Activated CD8-positive, alpha-beta memory T cell treated with anti-CD3 and anti-CD28 coated beads, Interleukin-2, amount 50 U/mL, for 48 hours (primary cell): ENCODE results near the gene TM4SF4.
"Not testable (repeated sequence)": the region's sequence is repeated elsewhere in the genome, so short reads cannot be mapped to it uniquely, and the experiment has no call there.

Experiments used
- DNase-seq: peaks from one replicate; pipeline ENCODE4 v3.0.0-alpha.2; 2020

The TM4SF4 gene

GRCh38 chr3:149474250-149474817 is at the start of gene TM4SF4:
TM4SF4 (plus strand) TSS chr3:149474697; CDS start chr3:149474878, 181 bp downstream.
- no peak for DNase-seq

- DNase-seq = no peak
Measured at GRCh38 chr3:149424918-149425317, 49.6 kb upstream of the TM4SF4 start.

GRCh38 chr3:149426325-149426724 is 48.2 kb upstream of the TM4SF4 start:
- DNase-seq = no peak

- DNase-seq = no peak
Measured at GRCh38 chr3:149428087-149428486, 46.4 kb upstream of the TM4SF4 start.

- no peak for DNase-seq
Measured at GRCh38 chr3:149430216-149430615, 44.3 kb upstream of the TM4SF4 start.

GRCh38 chr3:149432149-149432548 is 42.3 kb upstream of the TM4SF4 start:
- no peak for DNase-seq

- DNase-seq = no peak
Measured at GRCh38 chr3:149435996-149436885, 38.3 kb upstream of the TM4SF4 start.

- no peak for DNase-seq
Measured at GRCh38 chr3:149437286-149437685, 37.2 kb upstream of the TM4SF4 start.

GRCh38 chr3:149437710-149438109 is 36.8 kb upstream of the TM4SF4 start:
- no peak for DNase-seq

- DNase-seq = no peak
Measured at GRCh38 chr3:149438981-149439380, 35.5 kb upstream of the TM4SF4 start.

- no peak for DNase-seq
Measured at GRCh38 chr3:149441642-149442041, 32.9 kb upstream of the TM4SF4 start.

- DNase-seq = no peak
Measured at GRCh38 chr3:149442043-149442442, 32.5 kb upstream of the TM4SF4 start.

GRCh38 chr3:149442851-149443544 is 31.5 kb upstream of the TM4SF4 start:
- no peak for DNase-seq

- DNase-seq = no peak
Measured at GRCh38 chr3:149443545-149443912, 31.0 kb upstream of the TM4SF4 start.

- DNase-seq = not testable (repeated sequence)
Measured at GRCh38 chr3:149444867-149445266, 29.6 kb upstream of the TM4SF4 start.

GRCh38 chr3:149448331-149448831 is 26.1 kb upstream of the TM4SF4 start:
- DNase-seq = no peak

- DNase-seq = no peak
Measured at GRCh38 chr3:149449182-149449581, 25.3 kb upstream of the TM4SF4 start.

GRCh38 chr3:149449799-149450198 is 24.7 kb upstream of the TM4SF4 start:
- DNase-seq = no peak

GRCh38 chr3:149450281-149450680 is 24.2 kb upstream of the TM4SF4 start:
- DNase-seq = no peak

GRCh38 chr3:149452036-149452435 is 22.5 kb upstream of the TM4SF4 start:
- no peak for DNase-seq

- DNase-seq = no peak
Measured at GRCh38 chr3:149453140-149453805, 21.2 kb upstream of the TM4SF4 start.

- DNase-seq = no peak
Measured at GRCh38 chr3:149454746-149455145, 19.8 kb upstream of the TM4SF4 start.

GRCh38 chr3:149455366-149455765 is 19.1 kb upstream of the TM4SF4 start:
- no peak for DNase-seq
